Subcutaneous adipose tissue (tissue), 4 donors: ENCODE measurements around the gene ATP2B2. TPM values are rescaled to one million over a fixed set of nuclear protein-coding genes. Genes with fewer than 3 reads are reported as not detected.

ENCODE experiments used
- total RNA-seq, 4 donors: library from RNA; depleted of rRNA; stranded (reverse); fragments of >200 nt; gene quantifications; one replicate each; pipeline ENCODE4 v1.1.0, GENCODE V29; 2016
- TF ChIP-seq, protein P1 (sequence below): fragments of 450-650 bp; IDR thresholded peaks from one replicate; pipeline ENCODE4 v1.5.1; 2016; ENCODE audit warnings: low read depth, mild to moderate bottlenecking, control low read depth, antibody characterized with exemption, moderate library complexity

ATP2B2 gene
- total RNA-seq, 4 donors from 2014 or later = 0.34 to 0.44 TPM; not detected in 2

DNA sequence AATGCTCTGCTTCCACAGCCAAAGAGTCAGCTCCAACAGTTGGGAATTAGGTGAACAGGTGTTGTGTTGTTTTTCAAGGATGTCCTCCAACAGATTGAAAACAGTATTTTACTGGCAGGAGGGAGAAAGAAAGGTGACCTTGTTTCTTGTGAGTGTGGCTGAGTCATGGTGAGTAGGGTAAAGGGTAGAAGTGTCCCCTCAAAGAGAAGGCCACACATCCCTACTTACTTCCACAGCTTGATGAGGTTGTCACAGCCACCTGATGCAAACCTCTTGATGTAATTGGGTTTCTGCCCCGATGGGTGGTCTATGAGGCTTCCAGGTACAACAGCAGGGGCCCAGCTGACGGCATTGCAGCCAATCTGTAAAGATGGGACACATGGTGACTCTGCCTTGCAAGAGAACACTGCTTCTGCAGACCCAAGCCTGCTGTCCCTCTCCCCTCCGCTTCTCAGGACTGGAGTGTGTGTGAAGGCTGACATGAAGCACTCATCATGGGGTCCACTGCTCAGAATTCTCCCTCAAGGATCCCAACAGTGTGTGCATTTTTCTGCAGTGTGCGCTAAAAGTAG, 200.0 kb downstream of the ATP2B2 start:
- TF ChIP-seq, protein P1, sequence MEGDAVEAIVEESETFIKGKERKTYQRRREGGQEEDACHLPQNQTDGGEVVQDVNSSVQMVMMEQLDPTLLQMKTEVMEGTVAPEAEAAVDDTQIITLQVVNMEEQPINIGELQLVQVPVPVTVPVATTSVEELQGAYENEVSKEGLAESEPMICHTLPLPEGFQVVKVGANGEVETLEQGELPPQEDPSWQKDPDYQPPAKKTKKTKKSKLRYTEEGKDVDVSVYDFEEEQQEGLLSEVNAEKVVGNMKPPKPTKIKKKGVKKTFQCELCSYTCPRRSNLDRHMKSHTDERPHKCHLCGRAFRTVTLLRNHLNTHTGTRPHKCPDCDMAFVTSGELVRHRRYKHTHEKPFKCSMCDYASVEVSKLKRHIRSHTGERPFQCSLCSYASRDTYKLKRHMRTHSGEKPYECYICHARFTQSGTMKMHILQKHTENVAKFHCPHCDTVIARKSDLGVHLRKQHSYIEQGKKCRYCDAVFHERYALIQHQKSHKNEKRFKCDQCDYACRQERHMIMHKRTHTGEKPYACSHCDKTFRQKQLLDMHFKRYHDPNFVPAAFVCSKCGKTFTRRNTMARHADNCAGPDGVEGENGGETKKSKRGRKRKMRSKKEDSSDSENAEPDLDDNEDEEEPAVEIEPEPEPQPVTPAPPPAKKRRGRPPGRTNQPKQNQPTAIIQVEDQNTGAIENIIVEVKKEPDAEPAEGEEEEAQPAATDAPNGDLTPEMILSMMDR = no peak

DNA sequence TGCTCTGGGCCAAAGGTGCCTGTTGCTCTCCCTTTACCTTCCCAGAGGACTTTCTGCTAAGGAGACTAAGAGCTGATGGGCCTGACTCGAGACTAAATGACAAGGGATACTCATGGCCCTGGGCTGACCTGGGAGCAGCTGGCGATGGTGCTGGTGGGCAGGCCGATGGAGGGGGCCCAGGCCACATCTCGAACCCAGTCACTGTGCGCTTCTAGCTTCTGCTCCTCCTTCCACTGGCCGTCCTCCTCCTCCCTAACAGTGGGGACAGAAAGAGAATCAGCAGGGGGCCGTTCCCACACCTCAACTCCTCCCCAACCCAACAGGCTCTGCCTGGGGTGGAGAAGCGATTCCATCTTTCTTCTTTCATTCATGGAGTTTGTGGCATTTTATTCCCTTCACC, 200.5 kb downstream of the ATP2B2 start:
- TF ChIP-seq, protein P1 = no peak

DNA sequence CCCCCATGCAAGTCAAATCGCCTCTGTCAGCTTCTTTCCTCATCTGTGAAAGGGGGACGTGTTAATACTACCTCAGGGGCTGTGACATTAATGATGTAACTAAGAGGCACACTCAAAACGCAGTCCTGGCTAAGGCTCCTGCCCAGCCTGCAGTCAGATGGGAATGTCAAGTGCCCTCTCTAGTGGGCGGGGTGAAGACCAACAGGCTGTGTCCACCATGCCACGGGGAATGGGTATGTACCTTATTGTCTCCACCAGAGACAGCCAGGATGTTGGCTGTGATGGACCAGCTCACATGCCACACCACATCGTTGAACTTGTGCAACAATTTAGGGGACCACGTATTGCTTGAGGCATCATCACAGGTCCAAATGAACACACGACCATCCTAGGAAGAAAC, 201.6 kb downstream of the ATP2B2 start:
- TF ChIP-seq, protein P1 = no peak

DNA sequence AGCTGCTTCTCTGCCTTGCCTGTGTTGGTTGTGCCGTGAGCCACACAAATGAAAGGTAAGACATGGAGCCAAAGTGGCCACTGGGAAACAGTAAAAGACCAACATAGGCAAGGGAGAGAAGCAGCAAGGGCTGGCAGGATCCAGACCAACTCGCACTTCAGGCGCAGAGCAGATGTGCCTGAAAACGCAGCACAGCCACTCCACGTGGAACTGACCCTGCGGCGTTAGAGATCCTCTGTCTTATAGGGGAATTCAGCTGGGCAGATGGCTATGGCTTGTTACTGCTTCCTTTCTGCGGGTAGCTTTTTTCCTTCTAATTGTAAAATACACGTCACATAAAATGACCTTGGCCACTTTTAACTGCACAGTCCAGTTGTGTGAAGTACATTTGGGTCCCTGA, 202.3 kb downstream of the ATP2B2 start:
- TF ChIP-seq, protein P1 = no peak

DNA sequence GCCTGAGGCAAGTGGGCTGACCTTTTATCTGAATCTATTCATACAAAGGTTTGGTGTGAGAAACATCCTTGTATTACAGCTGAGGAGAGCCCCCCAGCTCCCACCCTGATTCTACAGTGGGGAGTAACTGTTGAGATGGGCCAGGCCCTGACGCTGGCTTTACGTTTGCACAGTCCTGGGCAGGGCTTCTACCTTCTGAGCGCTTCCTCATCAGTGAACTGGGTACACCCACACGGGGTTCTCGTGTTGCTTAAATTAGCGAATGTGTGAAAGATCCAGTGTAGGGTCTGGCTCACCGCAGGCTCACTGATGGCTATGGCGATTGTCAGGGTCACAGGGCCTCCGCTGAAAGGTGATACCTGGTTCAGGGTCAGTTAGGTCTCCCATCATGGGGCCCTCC, 205.3 kb downstream of the ATP2B2 start:
- TF ChIP-seq, protein P1 = no peak

DNA sequence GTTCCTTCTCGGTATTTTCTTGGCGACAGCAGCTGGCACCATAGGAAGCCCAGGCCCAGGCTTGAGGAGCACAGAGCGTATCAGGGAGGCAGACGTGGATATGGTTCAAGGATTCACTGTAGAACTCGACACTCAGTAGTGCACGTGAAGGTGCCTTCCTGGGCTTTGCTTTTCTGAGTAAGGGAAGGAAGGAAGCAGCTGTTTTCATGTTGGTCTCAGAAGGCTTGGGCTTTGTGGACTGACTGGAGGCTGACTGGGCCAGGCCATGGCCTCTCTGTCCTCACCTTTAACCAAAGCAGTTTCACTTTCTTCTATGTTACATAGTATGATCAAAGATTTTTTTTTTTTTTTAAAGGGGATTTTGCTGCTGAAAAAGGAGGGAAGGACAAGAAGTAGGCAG, 205.7 kb downstream of the ATP2B2 start:
- TF ChIP-seq, protein P1 = no peak

DNA sequence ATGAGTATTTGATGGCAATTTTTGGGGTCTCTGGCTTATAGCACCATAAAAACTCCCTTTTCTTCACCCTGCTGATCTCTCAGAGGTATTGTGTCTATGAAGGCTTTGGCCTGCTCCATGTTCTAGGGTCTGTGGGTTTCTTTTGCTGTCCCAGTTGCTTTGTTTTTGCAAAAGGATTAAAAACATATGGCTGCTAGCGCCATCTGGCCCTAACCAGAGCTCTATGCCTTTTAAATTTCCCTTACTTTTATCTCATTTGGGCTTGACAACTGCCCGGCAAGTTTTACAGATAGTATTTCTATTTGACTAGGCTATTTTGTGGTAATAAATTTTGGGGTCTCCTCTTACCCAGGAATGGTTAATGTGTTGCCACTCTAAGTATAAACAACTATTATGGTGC, 206.2 kb downstream of the ATP2B2 start:
- TF ChIP-seq, protein P1 = no peak
